ENCODE data around the gene MARVELD2. TPM values are rescaled to one million over a fixed set of nuclear protein-coding genes. Genes with fewer than 3 reads are reported as not detected.
A peak's percentile ranks its signal among the peaks of the same experiment; 100 is the strongest.

Gene MARVELD2
- total RNA-seq, 1 donor from 2014 or later: 10.1 TPM

DNA sequence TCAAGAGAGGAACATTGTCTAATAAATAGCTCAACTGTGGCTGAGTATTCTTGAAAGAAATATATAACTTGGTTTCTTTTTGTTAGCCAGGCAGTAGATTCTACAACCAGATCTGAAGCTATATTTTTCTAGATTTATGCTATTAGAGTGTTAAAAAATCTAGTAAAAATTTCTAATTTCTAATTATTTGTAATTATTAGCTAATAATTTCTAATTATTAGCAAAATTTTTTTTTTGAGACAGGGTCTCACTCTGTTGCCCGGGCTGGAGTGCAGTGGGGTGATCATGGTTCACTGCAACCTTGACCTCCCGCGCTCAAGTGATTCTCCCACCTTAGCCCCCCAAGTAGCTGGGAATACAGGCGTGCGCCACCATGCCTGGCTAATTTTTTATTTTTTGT, 42.5 kb upstream of the MARVELD2 start:
- peaks cover 50% of the 10 kb centered on the region for H3K79me2 ChIP-seq (ENCODE audit: insufficient read depth, low read length)
- no peak for DNase-seq (ENCODE audit: low read depth)
- H3K4me1 ChIP-seq (ENCODE audit: insufficient read depth, low read length): peaks cover 14% of the 10 kb centered on the region
- Mint-ChIP-seq H3K9me3 (ENCODE audit: unreplicated experiment) (no peaks in the 10 kb centered on the region), H3K36me3 (ENCODE audit: low read depth, unreplicated experiment) (peaks cover 3% of the 10 kb centered on the region), H3K27me3 (ENCODE audit: low read depth, unreplicated experiment) (no peaks in the 10 kb centered on the region), H3K4me3 (ENCODE audit: unreplicated experiment) (peak overlapping the region; percentile 60), H3K4me1 (ENCODE audit: low read depth, unreplicated experiment) (peaks cover 8% of the 10 kb centered on the region), H3K27ac (ENCODE audit: unreplicated experiment) (no peak overlapping the region)
- TF ChIP-seq, protein P1, sequence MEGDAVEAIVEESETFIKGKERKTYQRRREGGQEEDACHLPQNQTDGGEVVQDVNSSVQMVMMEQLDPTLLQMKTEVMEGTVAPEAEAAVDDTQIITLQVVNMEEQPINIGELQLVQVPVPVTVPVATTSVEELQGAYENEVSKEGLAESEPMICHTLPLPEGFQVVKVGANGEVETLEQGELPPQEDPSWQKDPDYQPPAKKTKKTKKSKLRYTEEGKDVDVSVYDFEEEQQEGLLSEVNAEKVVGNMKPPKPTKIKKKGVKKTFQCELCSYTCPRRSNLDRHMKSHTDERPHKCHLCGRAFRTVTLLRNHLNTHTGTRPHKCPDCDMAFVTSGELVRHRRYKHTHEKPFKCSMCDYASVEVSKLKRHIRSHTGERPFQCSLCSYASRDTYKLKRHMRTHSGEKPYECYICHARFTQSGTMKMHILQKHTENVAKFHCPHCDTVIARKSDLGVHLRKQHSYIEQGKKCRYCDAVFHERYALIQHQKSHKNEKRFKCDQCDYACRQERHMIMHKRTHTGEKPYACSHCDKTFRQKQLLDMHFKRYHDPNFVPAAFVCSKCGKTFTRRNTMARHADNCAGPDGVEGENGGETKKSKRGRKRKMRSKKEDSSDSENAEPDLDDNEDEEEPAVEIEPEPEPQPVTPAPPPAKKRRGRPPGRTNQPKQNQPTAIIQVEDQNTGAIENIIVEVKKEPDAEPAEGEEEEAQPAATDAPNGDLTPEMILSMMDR (IDR thresholded peaks at IDR 0.05; ENCODE audit: insufficient read depth, low read depth, low read length): no peak
- no peak for TF ChIP-seq EZH2 (IDR thresholded peaks at IDR 0.05; ENCODE audit: insufficient read depth, low read length)
- no peak overlapping the region for H3K4me3 ChIP-seq (ENCODE audit: insufficient read depth, low read depth, low read length)
- H2AFZ ChIP-seq (ENCODE audit: low read depth, low read length): no peak overlapping the region
- H3K36me3 ChIP-seq (ENCODE audit: insufficient read depth, low read length): peaks cover 10% of the 10 kb centered on the region
- no peaks in the 10 kb centered on the region for H3K9me3 ChIP-seq (ENCODE audit: insufficient read depth, low read depth, low read length)
- H3K9ac ChIP-seq (ENCODE audit: low read length): no peak overlapping the region
- H3K27ac ChIP-seq (ENCODE audit: low read depth, low read length): no peak overlapping the region
- H3K4me2 ChIP-seq (ENCODE audit: low read length): no peak overlapping the region
- no peaks in the 10 kb centered on the region for H3K27me3 ChIP-seq (ENCODE audit: insufficient read depth, low read length)
- peaks cover 6% of the 10 kb centered on the region for H4K20me1 ChIP-seq (ENCODE audit: insufficient read depth, low read length)
- no peak for FAIRE-seq

DNA sequence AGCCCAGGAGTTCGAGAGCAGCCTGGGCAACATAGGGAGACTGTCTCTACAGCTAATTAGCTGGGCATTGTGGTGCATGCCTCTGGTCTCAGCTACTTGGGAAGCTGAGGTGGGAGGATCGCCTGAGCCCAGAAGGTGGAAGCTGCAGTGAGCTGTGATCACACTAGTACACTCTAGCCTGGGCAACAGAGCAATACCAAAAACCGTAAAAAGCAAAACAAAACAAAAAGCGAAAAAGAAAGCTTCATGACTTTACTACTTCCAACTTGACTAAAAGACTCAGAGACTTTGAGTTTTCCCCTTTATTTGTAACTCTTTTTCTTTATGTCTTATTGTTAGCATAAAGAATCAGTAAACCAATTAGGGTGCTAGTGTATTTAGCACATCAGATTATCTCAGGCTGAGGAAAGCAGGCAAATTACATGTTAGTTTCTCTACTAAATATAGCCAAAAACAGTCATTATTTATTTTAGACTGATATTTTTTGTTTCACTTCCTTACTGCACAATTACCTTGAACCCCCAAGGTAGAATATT, 39.9 kb upstream of the MARVELD2 start:
- no peak for DNase-seq (ENCODE audit: low read depth)
- Histone ChIP-seq H3K4me2 (ENCODE audit: low read length) (no peak overlapping the region), H3K9ac (ENCODE audit: low read length) (no peak overlapping the region), H3K9me3 (ENCODE audit: insufficient read depth, low read depth, low read length) (no peaks in the 10 kb centered on the region), H3K4me3 (ENCODE audit: insufficient read depth, low read depth, low read length) (no peak overlapping the region), H2AFZ (ENCODE audit: low read depth, low read length) (no peak overlapping the region), H3K79me2 (ENCODE audit: insufficient read depth, low read length) (peaks cover 24% of the 10 kb centered on the region), H4K20me1 (ENCODE audit: insufficient read depth, low read length) (no peaks in the 10 kb centered on the region), H3K36me3 (ENCODE audit: insufficient read depth, low read length) (peaks cover 10% of the 10 kb centered on the region), H3K4me1 (ENCODE audit: insufficient read depth, low read length) (peaks cover 5% of the 10 kb centered on the region), H3K27ac (ENCODE audit: low read depth, low read length) (no peak overlapping the region), H3K27me3 (ENCODE audit: insufficient read depth, low read length) (no peaks in the 10 kb centered on the region)
- TF ChIP-seq EZH2 (IDR thresholded peaks at IDR 0.05; ENCODE audit: insufficient read depth, low read length): no peak
- TF ChIP-seq, protein P1 (IDR thresholded peaks at IDR 0.05; ENCODE audit: insufficient read depth, low read depth, low read length): no peak
- H3K36me3 Mint-ChIP-seq (ENCODE audit: low read depth, unreplicated experiment): peaks cover 5% of the 10 kb centered on the region
- H3K4me3 Mint-ChIP-seq (ENCODE audit: unreplicated experiment): no peak overlapping the region
- FAIRE-seq: no peak
- H3K27ac Mint-ChIP-seq (ENCODE audit: unreplicated experiment): no peak overlapping the region
- H3K27me3 Mint-ChIP-seq (ENCODE audit: low read depth, unreplicated experiment): no peaks in the 10 kb centered on the region
- no peaks in the 10 kb centered on the region for H3K9me3 Mint-ChIP-seq (ENCODE audit: unreplicated experiment)
- peaks cover 8% of the 10 kb centered on the region for H3K4me1 Mint-ChIP-seq (ENCODE audit: low read depth, unreplicated experiment)

DNA sequence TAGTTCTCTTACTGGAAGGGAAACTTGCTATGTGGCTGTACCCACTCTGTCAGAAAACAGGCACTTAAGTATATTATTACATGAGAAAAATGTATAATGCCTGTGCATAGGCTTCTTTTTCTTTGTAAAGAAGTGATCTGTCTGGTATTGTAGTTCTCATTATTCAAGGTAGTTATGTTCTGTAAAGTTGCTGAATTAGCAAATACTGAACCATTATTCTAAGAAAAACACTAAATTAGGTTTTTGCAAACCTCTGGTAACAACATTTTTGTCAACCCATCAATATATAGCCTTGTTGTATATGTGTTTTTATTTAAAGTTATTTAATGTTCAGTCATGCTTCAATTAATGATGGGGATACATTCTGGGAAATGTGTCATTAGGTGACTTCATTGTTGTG, 36.5 kb upstream of the MARVELD2 start:
- H3K9me3 Mint-ChIP-seq (ENCODE audit: unreplicated experiment): no peaks in the 10 kb centered on the region
- H3K4me1 Mint-ChIP-seq (ENCODE audit: low read depth, unreplicated experiment): no peaks in the 10 kb centered on the region
- Histone ChIP-seq H3K79me2 (ENCODE audit: insufficient read depth, low read length) (no peaks in the 10 kb centered on the region), H3K27ac (ENCODE audit: low read depth, low read length) (no peak overlapping the region), H3K4me2 (ENCODE audit: low read length) (no peak overlapping the region), H3K9ac (ENCODE audit: low read length) (no peak overlapping the region), H3K9me3 (ENCODE audit: insufficient read depth, low read depth, low read length) (no peaks in the 10 kb centered on the region), H3K4me1 (ENCODE audit: insufficient read depth, low read length) (no peaks in the 10 kb centered on the region), H2AFZ (ENCODE audit: low read depth, low read length) (no peak overlapping the region), H3K27me3 (ENCODE audit: insufficient read depth, low read length) (no peaks in the 10 kb centered on the region), H4K20me1 (ENCODE audit: insufficient read depth, low read length) (no peaks in the 10 kb centered on the region), H3K4me3 (ENCODE audit: insufficient read depth, low read depth, low read length) (no peak overlapping the region), H3K36me3 (ENCODE audit: insufficient read depth, low read length) (peaks cover 25% of the 10 kb centered on the region)
- H3K27me3 Mint-ChIP-seq (ENCODE audit: low read depth, unreplicated experiment): no peaks in the 10 kb centered on the region
- H3K36me3 Mint-ChIP-seq (ENCODE audit: low read depth, unreplicated experiment): peaks cover 5% of the 10 kb centered on the region
- DNase-seq (ENCODE audit: low read depth) (no peak), FAIRE-seq (no peak)
- no peak overlapping the region for H3K4me3 Mint-ChIP-seq (ENCODE audit: unreplicated experiment)
- no peak for TF ChIP-seq EZH2 (IDR thresholded peaks at IDR 0.05; ENCODE audit: insufficient read depth, low read length)
- TF ChIP-seq, protein P1 (IDR thresholded peaks at IDR 0.05; ENCODE audit: insufficient read depth, low read depth, low read length): no peak
- H3K27ac Mint-ChIP-seq (ENCODE audit: unreplicated experiment): no peak overlapping the region

Measured in astrocyte (in vitro differentiated cells and primary cell).